ENCODE data around the gene TMEM185A.

GRCh38 chrX:149610511-149610910 lies 21.1 kb downstream of the TMEM185A start:
- no peak for TF ChIP-seq CTCF (conservative IDR thresholded peaks at IDR 0.05)
- no peak for TF ChIP-seq ZFX (IDR thresholded peaks at IDR 0.05)
